Smooth muscle cell (in vitro differentiated cells): ENCODE results near the gene ABCC4. TPM values are rescaled to one million over a fixed set of nuclear protein-coding genes. Genes with fewer than 3 reads are reported as not detected.

Source experiments
- DNase-seq: peaks from one replicate; lab custom pipeline; 2025; ENCODE audit not compliant: unreplicated experiment; lab: John Stamatoyannopoulos, UW
- H2AFZ ChIP-seq: fragments of 200-600 bp; sonication (generic); 2 replicates; pipeline ENCODE4 v1.6.0; 2016; ENCODE audit warnings: antibody characterized with exemption, low read depth, mild to moderate bottlenecking
- H3F3A ChIP-seq: fragments of 200-600 bp; sonication (generic); 2 replicates; pipeline ENCODE4 v1.6.0; 2017; ENCODE audit warnings: antibody characterized with exemption, low read depth
- H3K27ac ChIP-seq: fragments of 200-600 bp; sonication (generic); 2 replicates; pipeline ENCODE4 v1.5.1; 2016; ENCODE audit warnings: low read depth, mild to moderate bottlenecking
- H3K27me3 ChIP-seq: fragments of 200-600 bp; sonication (generic); 2 replicates; pipeline ENCODE4 v1.6.1; 2016; ENCODE audit warnings: low read depth, mild to moderate bottlenecking
- H3K36me3 ChIP-seq: fragments of 200-600 bp; sonication (generic); 2 replicates; pipeline ENCODE4 v1.5.1; 2016; ENCODE audit warnings: low read depth
- H3K4me1 ChIP-seq: fragments of 200-600 bp; sonication (generic); 2 replicates; pipeline ENCODE4 v1.5.1; 2016; ENCODE audit warnings: low read depth
- H3K4me2 ChIP-seq: fragments of 200-600 bp; sonication (generic); 2 replicates; pipeline ENCODE4 v1.6.0; 2016; ENCODE audit warnings: mild to moderate bottlenecking
- H3K4me3 ChIP-seq: fragments of 200-600 bp; sonication (generic); 2 replicates; pipeline ENCODE4 v1.5.1; 2016; ENCODE audit warnings: mild to moderate bottlenecking
- H3K79me2 ChIP-seq: fragments of 200-600 bp; sonication (generic); 2 replicates; pipeline ENCODE4 v1.6.0; 2016; ENCODE audit warnings: low read depth, mild to moderate bottlenecking
- H3K9ac ChIP-seq: fragments of 200-600 bp; sonication (generic); 2 replicates; pipeline ENCODE4 v1.6.0; 2016; ENCODE audit warnings: low read depth
- H3K9me3 ChIP-seq: fragments of 200-600 bp; sonication (generic); replicated peaks from 2 replicates; pipeline ENCODE4 v1.5.1; 2016; ENCODE audit warnings: low read depth
- H4K20me1 ChIP-seq: fragments of 200-600 bp; sonication (generic); 2 replicates; pipeline ENCODE4 v1.6.0; 2016; ENCODE audit warnings: low read depth
- CTCF ChIP-seq: fragments of 200-600 bp; sonication (generic); IDR thresholded peaks from 2 replicates; pipeline ENCODE4 v1.5.1; 2017; ENCODE audit warnings: borderline replicate concordance, mild to moderate bottlenecking, antibody characterized with exemption; ENCODE audit not compliant: insufficient read depth, poor library complexity, severe bottlenecking
- WGBS: methylation state at CpG from one replicate; pipeline ENCODE4 v1.1.7; 2016; ENCODE audit warnings: low lambda C conversion rate; 5-methylcytosine and 5-hydroxymethylcytosine counted together
- polyA plus RNA-seq: library from polyadenylated mRNA; unstranded; fragments of >200 nt; fragmentation: Nextera tagmentation; extraction: Ambion mirVana; gene quantifications from 2 replicates; pipeline ENCODE4 v1.2.1, GENCODE V29; 2016
- total RNA-seq: library from RNA; depleted of rRNA; stranded (reverse); fragments of >200 nt; gene quantifications from 2 replicates; pipeline ENCODE4 v1.2.3, GENCODE V29; 2014

The ABCC4 gene
- total and polyA plus RNA-seq, 2 experiments from 2014 or later = 11.9 to 37.7 TPM

GRCh38 chr13:95091755-95092154 lies 209.5 kb downstream of the ABCC4 start:
- H3K9me3 ChIP-seq = no peaks in the 10 kb centered on the region
- TF ChIP-seq CTCF = no peak
- no peak overlapping the region for H3K27ac ChIP-seq
- no peaks in the 10 kb centered on the region for H3K27me3 ChIP-seq
- no peak for DNase-seq
- H4K20me1 ChIP-seq = no peaks in the 10 kb centered on the region
- no peaks in the 10 kb centered on the region for H3F3A ChIP-seq
- WGBS = 75% methylated on average over 3 of the region's 3 CpGs
- no peaks in the 10 kb centered on the region for H3K36me3 ChIP-seq
- no peaks in the 10 kb centered on the region for H3K79me2 ChIP-seq
- no peaks in the 10 kb centered on the region for H3K4me1 ChIP-seq
- H2AFZ ChIP-seq = no peak overlapping the region
- no peak overlapping the region for H3K9ac ChIP-seq
- H3K4me3 ChIP-seq = no peak overlapping the region
- H3K4me2 ChIP-seq = no peak overlapping the region

GRCh38 chr13:95087746-95088305 lies 213.4 kb downstream of the ABCC4 start:
- no peak for TF ChIP-seq CTCF
- Histone ChIP-seq H3K4me2 (no peak overlapping the region), H3K4me3 (no peak overlapping the region), H3K36me3 (no peaks in the 10 kb centered on the region), H3K9ac (no peak overlapping the region), H4K20me1 (no peaks in the 10 kb centered on the region), H3K27ac (no peak overlapping the region), H3F3A (no peaks in the 10 kb centered on the region), H3K79me2 (no peaks in the 10 kb centered on the region), H3K27me3 (no peaks in the 10 kb centered on the region), H3K9me3 (no peaks in the 10 kb centered on the region), H2AFZ (no peak overlapping the region), H3K4me1 (no peaks in the 10 kb centered on the region)
- WGBS = 76% methylated on average over 3 of the region's 3 CpGs
- DNase-seq = no peak

GRCh38 chr13:95086761-95087160 lies 214.5 kb downstream of the ABCC4 start:
- Histone ChIP-seq H2AFZ (no peak overlapping the region), H4K20me1 (no peaks in the 10 kb centered on the region), H3K9me3 (no peaks in the 10 kb centered on the region), H3K79me2 (no peaks in the 10 kb centered on the region), H3F3A (no peaks in the 10 kb centered on the region), H3K36me3 (no peaks in the 10 kb centered on the region), H3K4me2 (no peak overlapping the region), H3K27me3 (no peaks in the 10 kb centered on the region), H3K9ac (no peak overlapping the region), H3K4me3 (no peak overlapping the region), H3K4me1 (no peaks in the 10 kb centered on the region), H3K27ac (no peak overlapping the region)
- DNase-seq = no peak
- 98% methylated on average over 2 of the region's 2 CpGs for WGBS
- no peak for TF ChIP-seq CTCF

- Histone ChIP-seq H3K4me1 (no peaks in the 10 kb centered on the region), H2AFZ (no peak overlapping the region), H3K9me3 (no peaks in the 10 kb centered on the region), H4K20me1 (no peaks in the 10 kb centered on the region), H3K36me3 (no peaks in the 10 kb centered on the region), H3K27me3 (no peaks in the 10 kb centered on the region), H3K27ac (no peak overlapping the region), H3F3A (no peaks in the 10 kb centered on the region), H3K9ac (no peak overlapping the region), H3K4me3 (no peak overlapping the region), H3K79me2 (no peaks in the 10 kb centered on the region), H3K4me2 (no peak overlapping the region)
- no peak for TF ChIP-seq CTCF
- DNase-seq = no peak
- 75% methylated on average over 3 of the region's 3 CpGs for WGBS
Measured at GRCh38 chr13:95083758-95084157, 217.5 kb downstream of the ABCC4 start.
